Endothelial cell of umbilical vein (primary cell): ENCODE data around the gene UNC5A.

Source experiments
- CTCF ChIP-seq, 2 donors: IDR thresholded peaks; 1 replicate in 1 of 2; 2 replicates in 1 of 2; pipeline ENCODE4 v1.5.1; 2011; ENCODE audit warnings: low read length in 2 of 2, mild to moderate bottlenecking in 2 of 2, moderate library complexity in 2 of 2, control low read depth in 1 of 2, inconsistent platforms in 1 of 2, low read depth in 1 of 2; ENCODE audit not compliant: insufficient read depth in 1 of 2; ENCODE audit errors: extremely low read depth in 1 of 2
- EZH2 ChIP-seq: IDR thresholded peaks from 2 replicates; pipeline ENCODE4 v1.6.1; 2012; ENCODE audit warnings: borderline replicate concordance, low read depth, mild to moderate bottlenecking, moderate library complexity, low read length, inconsistent platforms; ENCODE audit not compliant: severe bottlenecking
- FOS ChIP-seq: IDR thresholded peaks from 2 replicates; pipeline ENCODE4 v1.6.1; 2011; ENCODE audit warnings: mild to moderate bottlenecking, low read length, moderate library complexity, borderline replicate concordance; ENCODE audit not compliant: insufficient read depth
- MAX ChIP-seq: IDR thresholded peaks from 2 replicates; pipeline ENCODE4 v1.6.1; 2011; ENCODE audit not compliant: insufficient read depth, insufficient read length
- POLR2A ChIP-seq: IDR thresholded peaks from 2 replicates; pipeline ENCODE4 v1.6.1; 2012; ENCODE audit warnings: low read depth, mild to moderate bottlenecking, control low read depth, low read length

GRCh38 chr5:176787676-176788075 lies 22.7 kb upstream of the UNC5A start:
- no peak for TF ChIP-seq MAX
- TF ChIP-seq CTCF (IDR thresholded peaks at IDR 0.05; ENCODE audit: extremely low read depth in 1 of 2, insufficient read depth in 1 of 2, low read depth in 1 of 2, low read length in 2 of 2) = no peak
- no peak for TF ChIP-seq POLR2A
- TF ChIP-seq FOS = no peak
- no peak for TF ChIP-seq EZH2
